H9 (cell line): ENCODE measurements around the gene B4GALT6. TPM values are rescaled to one million over a fixed set of nuclear protein-coding genes. Genes with fewer than 3 reads are reported as not detected.

Source experiments
- DNase-seq: peaks from one replicate; pipeline ENCODE4 v3.0.0-alpha.2; 2017
- H2AFZ ChIP-seq: one replicate; pipeline ENCODE4 v1.6.1; 2013; ENCODE audit warnings: mild to moderate bottlenecking, low read length, control low read depth, moderate library complexity
- H2AK5ac ChIP-seq: 2 replicates; pipeline ENCODE4 v1.6.1; 2013; ENCODE audit warnings: low read length, control low read depth, mixed read lengths; ENCODE audit not compliant: insufficient read length
- H2BK120ac ChIP-seq: one replicate; pipeline ENCODE4 v1.6.1; 2013; ENCODE audit warnings: low read depth, mild to moderate bottlenecking, low read length, control low read depth, inconsistent platforms; ENCODE audit not compliant: poor library complexity, severe bottlenecking
- H2BK12ac ChIP-seq: 2 replicates; pipeline ENCODE4 v1.6.1; 2013; ENCODE audit warnings: low read length, control low read depth, mixed read lengths, low read depth; ENCODE audit not compliant: insufficient read length
- H2BK15ac ChIP-seq: 2 replicates; pipeline ENCODE4 v1.6.1; 2013; ENCODE audit warnings: low read depth, low read length, control low read depth
- H2BK20ac ChIP-seq: one replicate; pipeline ENCODE4 v1.6.1; 2013; ENCODE audit warnings: low read depth, mild to moderate bottlenecking, low read length, control low read depth, inconsistent platforms; ENCODE audit not compliant: poor library complexity, severe bottlenecking
- H2BK5ac ChIP-seq: 2 replicates; pipeline ENCODE4 v1.6.1; 2013; ENCODE audit warnings: low read length, control low read depth, mixed read lengths; ENCODE audit not compliant: insufficient read length
- H3K14ac ChIP-seq: 2 replicates; pipeline ENCODE4 v1.6.1; 2013; ENCODE audit warnings: low read length, control low read depth; ENCODE audit not compliant: insufficient read depth
- H3K18ac ChIP-seq: 2 replicates; pipeline ENCODE4 v1.6.1; 2013; ENCODE audit warnings: low read depth, mild to moderate bottlenecking, mixed read lengths, low read length, control low read depth; ENCODE audit not compliant: insufficient read length
- H3K23ac ChIP-seq: 2 replicates; pipeline ENCODE4 v1.6.1; 2013; ENCODE audit warnings: low read length, control low read depth, mixed read lengths, low read depth; ENCODE audit not compliant: insufficient read length
- H3K23me2 ChIP-seq: 2 replicates; pipeline ENCODE4 v1.6.1; 2013; ENCODE audit warnings: low read depth, mild to moderate bottlenecking, mixed read lengths, low read length, control low read depth; ENCODE audit not compliant: insufficient read length, poor library complexity, severe bottlenecking
- H3K27ac ChIP-seq: 2 replicates; pipeline ENCODE4 v1.5.1; 2013; ENCODE audit warnings: low read length, control low read depth, mixed read lengths, low read depth; ENCODE audit not compliant: insufficient read length
- H3K27me3 ChIP-seq: 2 replicates; pipeline ENCODE4 v1.6.1; 2013; ENCODE audit warnings: low read length, control low read depth, inconsistent platforms; ENCODE audit not compliant: insufficient read depth
- H3K4ac ChIP-seq: 2 replicates; pipeline ENCODE4 v1.6.1; 2013; ENCODE audit warnings: low read depth, mild to moderate bottlenecking, control low read depth, inconsistent platforms, low read length, moderate library complexity
- H3K4me1 ChIP-seq: 2 replicates; pipeline ENCODE4 v1.6.1; 2013; ENCODE audit warnings: low read length, control low read depth, inconsistent platforms; ENCODE audit not compliant: insufficient read depth
- H3K4me2 ChIP-seq: 2 replicates; pipeline ENCODE4 v1.6.1; 2013; ENCODE audit warnings: low read length, control low read depth, mixed read lengths; ENCODE audit not compliant: insufficient read length, insufficient read depth
- H3K56ac ChIP-seq: 2 replicates; pipeline ENCODE4 v1.6.1; 2013; ENCODE audit warnings: low read depth, mild to moderate bottlenecking, mixed read lengths, low read length, control low read depth; ENCODE audit not compliant: insufficient read length
- H3K79me1 ChIP-seq: 2 replicates; pipeline ENCODE4 v1.6.1; 2013; ENCODE audit warnings: low read depth, mild to moderate bottlenecking, moderate library complexity, low read length, control low read depth, inconsistent platforms; ENCODE audit not compliant: insufficient read depth, poor library complexity, severe bottlenecking
- H3K79me2 ChIP-seq: 2 replicates; pipeline ENCODE4 v1.6.1; 2013; ENCODE audit warnings: low read length, control low read depth, inconsistent platforms; ENCODE audit not compliant: insufficient read depth
- H3K9ac ChIP-seq: 2 replicates; pipeline ENCODE4 v1.6.1; 2013; ENCODE audit warnings: low read length, control low read depth, mixed read lengths; ENCODE audit not compliant: insufficient read length; ENCODE audit errors: extremely low read depth
- H3K9me3 ChIP-seq: one replicate; pipeline ENCODE4 v1.6.1; 2013; ENCODE audit warnings: low read depth, low read length, inconsistent platforms; ENCODE audit not compliant: control insufficient read depth
- H3T11ph ChIP-seq: one replicate; pipeline ENCODE4 v1.6.1; 2013; ENCODE audit warnings: mild to moderate bottlenecking, low read length, control low read depth, inconsistent platforms
- H4K20me1 ChIP-seq: one replicate; pipeline ENCODE4 v1.6.1; 2013; ENCODE audit not compliant: control insufficient read depth, insufficient read length, insufficient read depth
- H4K5ac ChIP-seq: 2 replicates; pipeline ENCODE4 v1.6.1; 2013; ENCODE audit warnings: low read depth, mild to moderate bottlenecking, mixed read lengths, low read length, control low read depth; ENCODE audit not compliant: insufficient read length
- H4K8ac ChIP-seq: replicated peaks from 2 replicates; pipeline ENCODE4 v1.6.1; 2013; ENCODE audit warnings: low read length, control low read depth, mixed read lengths, low read depth; ENCODE audit not compliant: insufficient read length
- H4K91ac ChIP-seq: 2 replicates; pipeline ENCODE4 v1.6.1; 2013; ENCODE audit warnings: low read depth, mild to moderate bottlenecking, moderate library complexity, mixed read lengths, low read length, control low read depth; ENCODE audit not compliant: insufficient read length
- H3K27ac Mint-ChIP-seq, 3 experiments: 2 replicates in 2 of 3; 3 replicates in 1 of 3; pipeline ENCODE4 v1.8.0; 2020 to 2021; ENCODE audit warnings: mixed read lengths in 3 of 3, mild to moderate bottlenecking in 1 of 3, moderate library complexity in 1 of 3
- H3K27me3 Mint-ChIP-seq: 2 replicates; pipeline ENCODE4 v1.8.0; 2021; ENCODE audit warnings: low read depth, mild to moderate bottlenecking, moderate library complexity, mixed read lengths
- H3K36me3 Mint-ChIP-seq, 3 experiments: 2 replicates in 2 of 3; 3 replicates in 1 of 3; pipeline ENCODE4 v1.8.0; 2020 to 2021; ENCODE audit warnings: low read depth in 3 of 3, mixed read lengths in 3 of 3; ENCODE audit not compliant: insufficient read depth in 1 of 3
- H3K4me1 Mint-ChIP-seq, 2 experiments: 2 replicates each; pipeline ENCODE4 v1.8.0; 2020; ENCODE audit warnings: mixed read lengths in 2 of 2
- H3K4me3 Mint-ChIP-seq, 2 experiments: 2 replicates in 1 of 2; 3 replicates in 1 of 2; pipeline ENCODE4 v1.8.0; 2020 to 2021; ENCODE audit warnings: mild to moderate bottlenecking in 2 of 2, mixed read lengths in 2 of 2, moderate library complexity in 1 of 2
- H3K9me3 Mint-ChIP-seq, 2 experiments: 2 replicates in 1 of 2; 3 replicates in 1 of 2; pipeline ENCODE4 v1.8.0; 2020; ENCODE audit warnings: mild to moderate bottlenecking in 2 of 2, mixed read lengths in 2 of 2, moderate library complexity in 1 of 2
- WGBS: extraction: QIAGEN DNeasy Blood & Tissue Kit; methylation state at CpG from one replicate; pipeline ENCODE4 v1.1.7; 2013; ENCODE audit warnings: missing lambda C conversion rate, low lambda C conversion rate, mixed read lengths; ENCODE audit not compliant: insufficient read length; ENCODE audit errors: extremely low coverage; 5-methylcytosine and 5-hydroxymethylcytosine counted together
- total RNA-seq: library from RNA; stranded (reverse); gene quantifications from 2 replicates; pipeline ENCODE4 v1.2.1, GENCODE V29; 2021
- TF ChIP-seq, protein P1 (sequence below): fragments of 200-600 bp; sonication (generic); conservative IDR thresholded peaks from 3 replicates; pipeline ENCODE4 v1.8.0; 2021; ENCODE audit warnings: antibody characterized with exemption, mild to moderate bottlenecking

The B4GALT6 gene
- total RNA-seq, 1 experiment from 2014 or later = 34.1 TPM

GRCh38 chr18:31680831-31681568 is 3.4 kb downstream of the B4GALT6 start:
- H3K56ac ChIP-seq = no peak overlapping the region
- TF ChIP-seq, protein P1, sequence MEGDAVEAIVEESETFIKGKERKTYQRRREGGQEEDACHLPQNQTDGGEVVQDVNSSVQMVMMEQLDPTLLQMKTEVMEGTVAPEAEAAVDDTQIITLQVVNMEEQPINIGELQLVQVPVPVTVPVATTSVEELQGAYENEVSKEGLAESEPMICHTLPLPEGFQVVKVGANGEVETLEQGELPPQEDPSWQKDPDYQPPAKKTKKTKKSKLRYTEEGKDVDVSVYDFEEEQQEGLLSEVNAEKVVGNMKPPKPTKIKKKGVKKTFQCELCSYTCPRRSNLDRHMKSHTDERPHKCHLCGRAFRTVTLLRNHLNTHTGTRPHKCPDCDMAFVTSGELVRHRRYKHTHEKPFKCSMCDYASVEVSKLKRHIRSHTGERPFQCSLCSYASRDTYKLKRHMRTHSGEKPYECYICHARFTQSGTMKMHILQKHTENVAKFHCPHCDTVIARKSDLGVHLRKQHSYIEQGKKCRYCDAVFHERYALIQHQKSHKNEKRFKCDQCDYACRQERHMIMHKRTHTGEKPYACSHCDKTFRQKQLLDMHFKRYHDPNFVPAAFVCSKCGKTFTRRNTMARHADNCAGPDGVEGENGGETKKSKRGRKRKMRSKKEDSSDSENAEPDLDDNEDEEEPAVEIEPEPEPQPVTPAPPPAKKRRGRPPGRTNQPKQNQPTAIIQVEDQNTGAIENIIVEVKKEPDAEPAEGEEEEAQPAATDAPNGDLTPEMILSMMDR = peak; percentile 64
- H3K4me1 Mint-ChIP-seq = peaks cover 52 to 63% of the 10 kb centered on the region in 2 experiments
- no peak overlapping the region for H4K91ac ChIP-seq
- WGBS = no CpG with 5 or more reads among the region's 2 CpGs
- H3K9ac ChIP-seq = no peak overlapping the region
- no peak overlapping the region for H3K23ac ChIP-seq
- H2BK15ac ChIP-seq = no peak overlapping the region
- no peak overlapping the region for H3K14ac ChIP-seq
- no peak for DNase-seq
- H3K79me2 ChIP-seq = peaks cover 41% of the 10 kb centered on the region; the same call in 1 of the 2 replicates
- H3K18ac ChIP-seq = no peak overlapping the region
- H4K20me1 ChIP-seq = no peaks in the 10 kb centered on the region
- H4K8ac ChIP-seq = no peak overlapping the region
- no peak overlapping the region for H3K4ac ChIP-seq
- H2BK120ac ChIP-seq = no peak overlapping the region
- H3K27me3 Mint-ChIP-seq = no peaks in the 10 kb centered on the region
- no peak overlapping the region for H2BK20ac ChIP-seq
- no peak overlapping the region for H4K5ac ChIP-seq
- peaks cover 0 to 3% (median 0%) of the 10 kb centered on the region in 3 experiments; a peak in 2 of 7 replicates for H3K36me3 Mint-ChIP-seq
- H3K4me1 ChIP-seq = peaks cover 21% of the 10 kb centered on the region
- peaks cover 11% of the 10 kb centered on the region for H3K79me1 ChIP-seq
- H2AFZ ChIP-seq = no peak overlapping the region
- H3K23me2 ChIP-seq = peaks cover 11% of the 10 kb centered on the region
- no peaks in the 10 kb centered on the region for H3K27me3 ChIP-seq
- peak overlapping the region; percentile 26 for H3K4me2 ChIP-seq
- H3T11ph ChIP-seq = no peak overlapping the region
- no peak overlapping the region for H3K27ac ChIP-seq
- H3K9me3 Mint-ChIP-seq = no peaks in the 10 kb centered on the region; a peak in 1 of 5 replicates
- H2BK12ac ChIP-seq = no peak overlapping the region
- peak overlapping the region in 1 of 2 experiments; percentile 36; a peak in 3 of 5 replicates for H3K4me3 Mint-ChIP-seq
- no peak overlapping the region for H2BK5ac ChIP-seq
- no peaks in the 10 kb centered on the region for H3K9me3 ChIP-seq
- H3K27ac Mint-ChIP-seq = 0 out of 7 replicates have a peak overlapping the region, but pooled peaks of 1 of the 3 experiments have one; percentile 43
- H2AK5ac ChIP-seq = no peak overlapping the region
